ENCODE results near the gene ACOT13.
"Not testable (repeated sequence)": the region's sequence is repeated elsewhere in the genome, so short reads cannot be mapped to it uniquely, and the experiment has no call there.

ACOT13 gene

DNA sequence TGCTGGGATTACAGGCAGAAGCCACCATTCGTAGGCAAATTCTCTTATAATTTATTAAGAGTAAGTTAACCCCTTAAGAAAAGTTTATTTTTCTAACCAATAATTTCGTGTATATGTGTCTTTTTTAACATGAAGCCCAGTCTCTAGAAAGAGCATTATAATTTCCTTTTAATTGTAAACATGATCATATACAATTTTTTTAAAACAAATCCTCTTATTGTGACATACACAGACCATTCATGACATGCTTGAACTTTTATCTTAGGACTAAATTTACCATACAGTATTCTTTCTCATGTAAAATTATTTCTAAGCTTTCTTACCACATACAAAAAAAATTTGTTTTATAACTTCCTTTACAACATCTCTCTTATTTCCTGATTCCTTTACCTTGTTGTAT is 6.7 kb downstream of the ACOT13 start (continued):
- peak; percentile 43; the same call in 1 of the 2 replicates for TF ChIP-seq ZNF518A (tag by site-specific recombination; conservative IDR thresholded peaks at IDR 0.05; ENCODE audit: low read depth)
- TF ChIP-seq ZNF558 (tag by site-specific recombination; IDR thresholded peaks at IDR 0.05): peak; percentile 27; the same call in 1 of the 2 replicates
- no peak for TF ChIP-seq GLIS2 (tag by site-specific recombination; IDR thresholded peaks at IDR 0.05)
- no peak for TF ChIP-seq TCF7L2 (IDR thresholded peaks at IDR 0.05; ENCODE audit: borderline replicate concordance, low read depth, low read length)

- POLR2A ChIA-PET; H3K4me3 ChIP-seq (ENCODE audit: low read depth, low read length); H3K4me1 ChIP-seq (ENCODE audit: control insufficient read depth, insufficient read depth, low read length); H3K9me3 ChIP-seq (ENCODE audit: control insufficient read depth, insufficient read depth, low read depth, low read length); H3K27ac ChIP-seq (ENCODE audit: extremely low read depth, low read depth, low read length); H3K36me3 ChIP-seq (ENCODE audit: control insufficient read depth in 2 of 2, insufficient read depth in 1 of 2, low read length in 2 of 2); CTCF ChIA-PET: not testable (repeated sequence)
These were observed 12.0 kb downstream of the ACOT13 start for GRCh38 chr6:24678792-24679352.

GRCh38 chr6:24680582-24680981 is 13.7 kb downstream of the ACOT13 start:
- no peak overlapping the region for H3K4me3 ChIP-seq (ENCODE audit: low read depth, low read length)
- H3K9me3 ChIP-seq (ENCODE audit: control insufficient read depth, insufficient read depth, low read depth, low read length): no peaks in the 10 kb centered on the region
- H3K36me3 ChIP-seq (ENCODE audit: control insufficient read depth in 2 of 2, insufficient read depth in 1 of 2, low read length in 2 of 2): no peaks in the 10 kb centered on the region
- CTCF ChIA-PET: interaction anchor here (0.6 kb wide), 2 partner anchors 11 to 79 kb away, joined by 3 read pairs; no protein-coding TSS in a partner anchor
- H3K27ac ChIP-seq (ENCODE audit: extremely low read depth, low read depth, low read length): no peak overlapping the region
- 0 out of 2 replicates have a peak, but pooled peaks cover 2% of the 10 kb centered on the region for H3K4me1 ChIP-seq (ENCODE audit: control insufficient read depth, insufficient read depth, low read length)
- TF ChIP-seq, protein P1, sequence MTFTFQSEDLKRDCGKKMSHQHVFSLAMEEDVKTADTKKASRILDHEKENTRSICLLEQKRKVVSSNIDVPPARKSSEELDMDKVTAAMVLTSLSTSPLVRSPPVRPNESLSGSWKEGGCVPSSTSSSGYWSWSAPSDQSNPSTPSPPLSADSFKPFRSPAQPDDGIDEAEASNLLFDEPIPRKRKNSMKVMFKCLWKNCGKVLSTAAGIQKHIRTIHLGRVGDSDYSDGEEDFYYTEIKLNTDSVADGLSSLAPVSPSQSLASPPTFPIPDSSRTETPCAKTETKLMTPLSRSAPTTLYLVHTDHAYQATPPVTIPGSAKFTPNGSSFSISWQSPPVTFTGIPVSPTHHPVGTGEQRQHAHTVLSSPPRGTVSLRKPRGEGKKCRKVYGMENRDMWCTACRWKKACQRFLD (tag by site-specific recombination; IDR thresholded peaks at IDR 0.05): no peak
- TF ChIP-seq ZNF366 (tag by site-specific recombination; conservative IDR thresholded peaks at IDR 0.05) (no peak), ZNF658 (tag by site-specific recombination; IDR thresholded peaks at IDR 0.05) (no peak), ZNF157 (tag by site-specific recombination; IDR thresholded peaks at IDR 0.05) (no peak), SP3 (tag by site-specific recombination; IDR thresholded peaks at IDR 0.05) (no peak), ZNF292 (tag by site-specific recombination; IDR thresholded peaks at IDR 0.05; ENCODE audit: borderline replicate concordance, low read depth) (no peak), ZNF785 (tag by site-specific recombination; IDR thresholded peaks at IDR 0.05) (no peak), ZBTB26 (tag by site-specific recombination; optimal IDR thresholded peaks at IDR 0.05) (no peak), ZNF544 (tag by site-specific recombination; IDR thresholded peaks at IDR 0.05) (no peak), MEIS1 (CRISPR knock-in tag; IDR thresholded peaks at IDR 0.05; ENCODE audit: borderline replicate concordance) (no peak), ZNF585B (tag by site-specific recombination; IDR thresholded peaks at IDR 0.05) (no peak), ZFP37 (tag by site-specific recombination; IDR thresholded peaks at IDR 0.05) (no peak), KLF10 (tag by site-specific recombination; IDR thresholded peaks at IDR 0.05) (no peak), ZNF362 (tag by site-specific recombination; IDR thresholded peaks at IDR 0.05) (no peak), ZNF18 (tag by site-specific recombination; IDR thresholded peaks at IDR 0.05) (no peak)
- TF ChIP-seq, protein P2, sequence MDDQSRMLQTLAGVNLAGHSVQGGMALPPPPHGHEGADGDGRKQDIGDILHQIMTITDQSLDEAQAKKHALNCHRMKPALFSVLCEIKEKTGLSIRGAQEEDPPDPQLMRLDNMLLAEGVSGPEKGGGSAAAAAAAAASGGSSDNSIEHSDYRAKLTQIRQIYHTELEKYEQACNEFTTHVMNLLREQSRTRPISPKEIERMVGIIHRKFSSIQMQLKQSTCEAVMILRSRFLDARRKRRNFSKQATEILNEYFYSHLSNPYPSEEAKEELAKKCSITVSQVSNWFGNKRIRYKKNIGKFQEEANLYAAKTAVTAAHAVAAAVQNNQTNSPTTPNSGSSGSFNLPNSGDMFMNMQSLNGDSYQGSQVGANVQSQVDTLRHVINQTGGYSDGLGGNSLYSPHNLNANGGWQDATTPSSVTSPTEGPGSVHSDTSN (CRISPR knock-in tag; IDR thresholded peaks at IDR 0.05): no peak
- POLR2A ChIA-PET: no interaction called here

All from HEK293 (cell line).